GM12891 (cell line): ENCODE results near the gene EFCAB13.
"Not testable (repeated sequence)": the region's sequence is repeated elsewhere in the genome, so short reads cannot be mapped to it uniquely, and the experiment has no call there.

ENCODE experiments used
- POLR2A ChIP-seq: IDR thresholded peaks from 2 replicates; pipeline ENCODE4 v1.6.1; 2011; ENCODE audit warnings: low read depth, low read length, control low read depth
- POLR2AphosphoS5 ChIP-seq: IDR thresholded peaks from 2 replicates; pipeline ENCODE4 v1.6.1; 2011; ENCODE audit warnings: low read depth, low read length, control low read depth

GRCh38 chr17:47370899-47371298, 47.1 kb downstream of the EFCAB13 start:
- not testable (repeated sequence) for TF ChIP-seq POLR2A, POLR2AphosphoS5
